NCI-H774 (cell line): ENCODE results near the gene MAPK12.

Source experiments
- DNase-seq: peaks from one replicate; lab custom pipeline; 2025; lab: John Stamatoyannopoulos, UW

MAPK12 gene

GRCh38 chr22:50261615-50262459 lies at the start of gene MAPK12:
Gene MAPK12, minus strand, starts transcription at chr22:50261683. Its CDS starts 174 bp downstream, at chr22:50261509.
- no peak for DNase-seq

GRCh38 chr22:50310949-50311444 lies 49.5 kb upstream of the MAPK12 start:
- no peak for DNase-seq

GRCh38 chr22:50310031-50310722 lies 48.7 kb upstream of the MAPK12 start:
- DNase-seq = no peak

- no peak for DNase-seq
Observed at GRCh38 chr22:50309601-50309991, 48.1 kb upstream of the MAPK12 start.

- no peak for DNase-seq
Observed at GRCh38 chr22:50308986-50309600, 47.6 kb upstream of the MAPK12 start.

- DNase-seq = no peak
Observed at GRCh38 chr22:50308597-50308935, 47.1 kb upstream of the MAPK12 start.

GRCh38 chr22:50307890-50308596 lies 46.6 kb upstream of the MAPK12 start:
- DNase-seq = no peak

- peak; percentile 72 for DNase-seq
Observed at GRCh38 chr22:50306753-50307749, 45.6 kb upstream of the MAPK12 start, which contains the start of gene PLXNB2. Gene PLXNB2, minus strand, starts transcription at chr22:50307646. Its CDS starts 17,062 bp downstream, at chr22:50290584.

GRCh38 chr22:50305923-50306566 lies 44.6 kb upstream of the MAPK12 start:
- peak; percentile 21 for DNase-seq

- DNase-seq = no peak
Observed at GRCh38 chr22:50305393-50305922, 44.0 kb upstream of the MAPK12 start.

- no peak for DNase-seq
Observed at GRCh38 chr22:50304528-50305392, 43.3 kb upstream of the MAPK12 start.

GRCh38 chr22:50303848-50304527 lies 42.5 kb upstream of the MAPK12 start:
- DNase-seq = no peak

GRCh38 chr22:50303515-50303847 lies 42.0 kb upstream of the MAPK12 start:
- no peak for DNase-seq

- no peak for DNase-seq
Observed at GRCh38 chr22:50302564-50302963, 41.1 kb upstream of the MAPK12 start.

- DNase-seq = no peak
Observed at GRCh38 chr22:50302041-50302541, 40.6 kb upstream of the MAPK12 start.

GRCh38 chr22:50301581-50301991 lies 40.1 kb upstream of the MAPK12 start:
- no peak for DNase-seq

GRCh38 chr22:50300620-50301257 lies 39.3 kb upstream of the MAPK12 start:
- no peak for DNase-seq
